GM18868 (cell line): ENCODE results near the gene LRBA.

Experiments
- ATAC-seq: cut with Tn5 transposase; IDR thresholded peaks from one replicate; pipeline ENCODE4 v1.9.1; 2021; ENCODE audit warnings: mild to moderate bottlenecking, moderate library complexity; ENCODE audit not compliant: unreplicated experiment

LRBA gene

DNA sequence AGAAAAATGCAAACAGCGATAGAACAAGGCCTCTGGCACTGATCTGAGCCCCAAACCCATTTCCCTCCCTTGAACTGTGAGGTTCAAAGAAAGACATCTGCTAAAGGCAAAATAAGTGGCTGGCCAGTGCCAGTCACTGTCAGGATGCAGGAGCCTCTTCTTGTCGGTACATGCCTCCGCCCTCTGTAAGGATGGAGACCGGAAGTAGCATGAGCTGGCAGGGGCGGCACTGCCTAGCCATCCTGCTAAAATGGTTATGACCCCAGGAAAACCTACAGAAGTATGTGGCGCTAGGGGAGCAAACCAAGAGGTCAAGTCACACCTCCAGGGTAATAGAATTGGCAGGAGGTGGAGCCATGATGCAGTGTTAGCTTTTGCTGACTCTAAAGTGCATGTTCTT, 756.5 kb downstream of the LRBA start:
- no peak for ATAC-seq

DNA sequence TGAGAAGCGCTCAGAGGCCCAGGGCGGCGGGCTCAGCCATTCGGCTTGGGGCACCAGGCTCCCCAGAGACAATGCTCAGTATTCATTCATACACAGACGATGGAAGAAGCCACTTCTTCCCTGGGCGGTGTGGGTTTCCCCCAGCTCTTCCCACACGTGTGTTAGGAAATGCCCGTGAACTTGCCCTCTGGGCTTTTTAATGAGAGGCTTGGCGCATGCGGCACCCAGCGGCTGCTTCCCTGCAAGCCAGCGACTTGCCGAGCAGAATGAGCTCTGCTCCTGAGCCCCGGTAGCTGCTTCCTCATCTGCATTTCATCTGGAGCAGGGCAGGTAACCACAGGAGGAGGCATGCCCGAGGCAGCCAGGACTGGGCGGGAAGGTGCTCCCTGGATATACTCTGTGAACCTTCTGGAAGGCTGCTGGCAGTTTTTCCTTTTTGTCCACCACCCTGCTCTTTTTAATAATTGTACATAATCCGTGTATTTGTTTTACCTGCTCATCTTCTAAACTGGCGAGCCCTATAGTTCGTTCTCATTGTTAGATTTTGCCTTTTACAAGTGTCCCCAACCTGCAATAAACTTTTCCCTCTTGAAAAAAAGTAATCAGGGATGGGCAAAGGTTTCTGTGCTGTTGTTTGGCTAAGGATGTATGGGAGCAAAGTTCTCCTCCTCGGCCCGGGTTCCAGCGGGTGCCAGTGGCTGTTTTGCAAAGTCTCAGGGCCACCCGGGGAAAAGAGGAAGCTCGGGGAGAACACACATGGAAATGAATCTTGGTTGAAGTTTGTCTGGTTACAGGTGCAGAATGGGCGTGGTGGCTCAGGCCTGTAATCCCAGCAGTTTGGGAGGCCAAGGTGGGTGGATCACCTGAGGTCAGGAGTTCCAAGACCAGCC, 758.0 kb downstream of the LRBA start:
- ATAC-seq, result no peak

DNA sequence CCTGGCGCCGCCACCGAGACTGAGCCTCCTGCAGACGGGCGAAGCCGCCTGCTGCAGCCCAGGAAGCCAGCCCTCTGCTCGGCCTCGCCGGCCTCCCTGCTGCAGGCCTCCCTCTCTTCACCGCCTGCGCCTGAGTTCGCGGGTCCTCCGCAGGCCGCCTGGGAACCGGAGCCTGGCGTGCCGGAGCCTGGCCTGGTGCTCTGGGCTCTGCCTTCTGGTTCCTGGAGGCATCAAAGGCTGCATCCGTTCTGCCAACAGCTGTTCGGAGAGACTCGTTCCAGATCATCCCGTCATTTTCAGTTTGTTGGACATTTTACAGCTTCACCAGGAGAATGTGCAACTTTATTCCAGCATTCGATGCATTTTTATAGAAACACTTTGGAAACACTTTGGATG, 758.9 kb downstream of the LRBA start:
- no peak for ATAC-seq

DNA sequence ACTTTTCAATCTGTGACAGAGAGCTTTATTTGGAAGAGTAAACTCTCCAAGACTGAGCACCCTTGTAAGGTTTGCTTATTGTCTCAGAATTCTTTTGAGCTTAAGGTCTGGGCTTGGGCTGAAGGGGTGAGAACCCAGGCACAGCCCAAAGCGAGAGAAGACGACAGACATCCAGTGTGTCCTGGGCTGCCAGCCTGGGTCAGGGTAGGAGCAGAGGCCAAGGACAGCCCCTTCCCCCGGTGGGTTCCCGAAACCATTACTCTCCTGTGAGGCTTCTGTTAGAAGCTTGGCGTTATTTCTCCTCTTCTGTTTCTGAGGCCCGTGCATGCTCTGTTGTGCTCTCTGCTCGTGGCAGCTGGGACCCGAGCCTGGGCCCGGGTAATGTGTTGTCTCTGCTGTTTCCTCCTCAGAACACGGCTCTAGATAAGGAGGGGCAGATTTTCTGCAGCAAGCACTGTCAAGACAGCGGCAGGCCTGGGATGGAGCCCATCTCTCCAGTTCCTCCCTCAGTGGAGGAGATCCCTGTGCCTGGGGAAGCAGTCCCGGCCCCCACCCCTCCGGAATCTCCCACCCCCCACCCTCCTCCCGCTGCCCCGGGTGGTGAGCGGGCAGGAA, 759.4 kb downstream of the LRBA start:
- no peak for ATAC-seq

DNA sequence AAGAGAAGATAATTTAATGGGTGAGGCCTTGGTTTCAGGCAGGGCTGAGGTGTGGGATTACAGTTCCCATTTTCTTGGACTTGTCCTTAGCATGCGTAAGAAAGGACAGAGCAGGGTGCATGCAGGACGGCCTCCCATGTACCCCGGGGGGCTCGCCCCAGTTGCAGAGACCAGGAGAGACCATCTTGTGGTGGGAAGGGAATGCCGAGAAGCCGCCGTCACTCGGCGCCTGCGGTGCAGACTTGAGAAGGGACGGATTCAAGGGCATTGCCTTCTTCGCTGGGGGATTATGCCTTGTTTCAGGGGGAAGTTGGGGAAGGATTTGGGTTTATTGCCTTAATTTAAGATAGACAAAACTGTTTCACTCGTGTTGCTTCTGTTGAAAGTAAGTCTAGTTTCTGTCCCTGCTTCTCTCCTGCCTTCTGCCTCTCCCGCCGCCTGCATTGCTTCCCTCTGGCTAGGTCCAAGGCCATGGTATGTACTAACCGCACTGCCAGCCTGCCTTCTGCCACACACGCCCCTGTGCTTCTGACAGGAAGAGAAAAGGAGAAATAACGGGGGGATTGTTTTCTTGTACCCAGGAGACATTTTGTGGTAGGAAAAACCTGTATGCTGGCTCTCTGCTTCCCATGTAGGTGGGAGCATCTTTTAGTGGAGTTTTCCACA, 761.0 kb downstream of the LRBA start:
- no peak for ATAC-seq

DNA sequence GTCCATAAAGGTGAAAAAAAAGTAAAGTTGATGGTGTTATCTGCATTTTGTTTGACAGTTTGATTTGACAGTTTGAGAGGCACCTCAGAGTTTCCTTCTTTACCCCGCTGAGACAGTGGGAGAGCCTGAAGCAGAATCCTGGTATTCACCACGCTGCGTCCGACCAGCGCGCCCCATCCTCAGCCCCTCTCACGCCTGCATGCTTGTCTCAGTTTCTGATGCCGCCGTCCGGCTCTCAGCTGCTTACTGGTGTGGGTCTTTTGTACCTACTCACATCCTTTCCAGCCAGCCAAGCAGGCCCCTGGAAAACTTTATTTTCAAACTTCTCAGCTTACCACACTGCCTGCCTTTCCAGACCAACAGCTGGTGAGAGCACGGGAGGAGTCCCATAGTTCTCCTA, 761.7 kb downstream of the LRBA start:
- ATAC-seq, result no peak

DNA sequence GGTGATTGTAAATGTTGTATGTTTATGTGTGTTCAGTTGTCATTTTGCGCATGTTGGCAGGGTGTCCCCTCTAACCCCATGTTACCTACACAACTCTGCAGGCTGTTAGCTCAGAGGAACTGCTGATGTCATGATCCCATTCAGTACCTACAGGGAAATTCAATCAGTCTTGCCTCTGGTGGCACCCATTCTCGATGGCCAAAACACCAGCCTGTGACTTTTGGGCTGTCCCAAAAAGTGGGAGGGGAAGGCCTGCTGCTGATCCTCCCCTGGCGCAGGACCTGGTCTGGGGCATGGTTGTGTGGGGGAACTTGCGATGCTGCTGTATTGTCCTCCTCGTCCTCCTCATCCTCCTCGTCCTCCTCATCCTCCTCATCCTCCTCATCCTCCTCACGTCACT, 762.3 kb downstream of the LRBA start:
- ATAC-seq, result no peak

DNA sequence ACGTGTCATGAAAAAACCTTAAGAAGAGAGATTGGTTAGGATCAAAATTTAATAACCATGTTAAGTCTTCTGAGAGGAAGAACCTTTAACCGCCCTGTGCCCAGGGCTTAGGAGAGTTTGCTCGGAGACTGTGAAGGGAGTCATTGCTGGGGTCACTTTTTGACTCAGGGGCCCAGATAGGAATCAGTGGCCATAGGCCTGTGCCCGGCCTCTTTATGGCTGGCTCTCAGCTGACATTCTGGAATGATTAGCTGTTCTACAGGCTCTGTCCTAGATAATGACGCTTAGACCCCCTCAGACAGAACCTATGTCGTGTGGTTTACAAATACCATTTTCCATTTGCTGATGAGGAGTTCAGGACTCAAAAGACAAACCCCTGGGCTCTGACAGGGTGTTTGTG, 762.8 kb downstream of the LRBA start:
- ATAC-seq, result no peak

DNA sequence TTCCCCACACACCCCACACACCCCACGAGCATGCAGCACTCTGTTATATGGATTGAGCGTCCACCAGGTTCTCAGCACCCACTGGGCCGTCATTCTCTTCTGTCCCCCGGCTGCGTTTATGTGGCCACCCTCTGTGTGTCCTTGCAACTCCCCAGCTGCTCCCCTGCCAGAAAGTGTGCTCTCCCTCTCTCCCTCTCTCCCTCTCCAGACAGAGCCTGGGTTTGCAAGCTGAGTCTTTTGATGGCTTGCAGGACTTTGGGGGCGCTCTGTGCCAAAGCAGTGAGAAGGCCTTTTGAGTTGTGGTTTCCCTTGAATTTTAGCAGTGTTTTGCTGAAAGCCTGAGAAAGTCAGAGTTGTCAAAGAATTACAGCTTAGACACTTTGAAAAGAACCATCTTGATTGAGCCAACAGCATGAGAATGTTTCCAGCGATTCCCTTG, 763.3 kb downstream of the LRBA start:
- no peak for ATAC-seq

DNA sequence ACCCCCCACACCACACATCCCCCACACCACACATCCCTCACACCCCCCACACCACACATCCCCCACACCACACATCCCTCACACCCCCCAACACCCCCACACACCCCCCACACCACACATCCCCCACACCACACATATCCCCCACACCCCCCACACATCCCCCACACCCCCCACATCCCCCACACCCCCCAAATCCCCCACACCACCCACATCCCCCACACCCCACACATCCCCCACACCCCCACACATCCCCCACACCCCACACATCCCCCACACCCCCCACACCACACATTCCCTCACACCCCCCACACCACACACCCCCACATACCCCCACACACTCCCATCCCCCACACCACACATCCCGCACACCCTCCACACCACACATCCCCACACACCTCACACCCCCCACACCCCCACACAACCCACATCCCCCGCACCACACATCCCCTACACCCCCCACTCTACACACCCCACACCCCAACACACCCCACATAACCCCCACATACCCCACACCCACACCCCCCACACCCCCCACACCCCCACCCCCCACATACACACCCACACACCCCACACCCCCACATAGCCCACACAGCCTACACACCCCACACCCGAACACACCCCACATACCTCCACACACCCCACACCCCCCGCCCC, 764.0 kb downstream of the LRBA start:
- no peak for ATAC-seq

DNA sequence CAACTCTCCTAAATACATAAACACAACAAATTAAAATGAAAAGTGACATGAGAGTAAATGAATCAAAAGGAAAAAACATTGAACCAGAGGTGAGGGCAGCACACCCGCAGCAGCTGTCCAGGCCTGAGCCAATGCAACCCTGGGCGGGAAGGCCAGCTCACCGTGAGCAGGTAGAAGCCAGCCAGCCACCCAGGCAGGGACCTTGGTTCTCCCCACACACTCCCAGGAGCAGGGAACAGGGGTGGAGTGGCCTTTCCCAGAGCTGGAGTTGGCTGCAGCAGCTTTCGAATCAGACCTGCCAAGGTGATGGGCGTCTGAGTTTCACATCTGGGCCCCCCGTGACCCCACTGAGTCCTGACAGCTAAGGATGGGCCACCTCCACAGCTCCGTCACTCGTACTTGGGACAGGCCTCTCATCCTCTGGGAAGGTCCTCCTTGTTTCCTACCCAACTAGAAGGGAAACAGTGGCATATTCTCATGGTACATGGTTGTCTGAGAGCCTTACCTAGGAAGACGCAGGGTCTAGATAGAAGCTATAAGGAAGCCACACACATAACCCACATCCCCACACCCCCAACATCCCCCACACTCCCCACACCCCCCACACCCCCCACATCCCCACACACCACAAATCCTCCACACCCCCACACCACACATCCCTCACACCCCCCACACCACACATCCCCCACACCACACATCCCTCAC, 764.6 kb downstream of the LRBA start:
- ATAC-seq, result no peak

DNA sequence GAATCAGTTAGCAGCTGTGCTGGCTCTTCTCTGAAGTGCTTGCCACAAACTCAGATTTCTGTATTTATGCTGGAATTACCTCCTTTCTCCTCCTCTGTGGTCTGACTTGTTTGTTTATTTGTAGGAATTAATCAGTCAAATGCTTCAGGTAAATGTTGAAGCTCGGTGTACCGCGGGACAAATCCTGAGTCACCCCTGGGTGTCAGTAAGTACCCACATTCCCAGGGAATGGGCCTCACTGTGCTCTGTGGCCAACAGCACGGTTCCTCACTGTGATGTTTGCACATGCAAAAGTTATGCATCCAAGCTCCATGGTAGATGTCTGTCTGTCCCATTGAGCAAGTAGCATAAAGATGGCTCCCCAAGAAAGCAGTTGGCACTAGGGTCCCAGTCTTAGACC, 766.9 kb downstream of the LRBA start:
- ATAC-seq, result no peak

DNA sequence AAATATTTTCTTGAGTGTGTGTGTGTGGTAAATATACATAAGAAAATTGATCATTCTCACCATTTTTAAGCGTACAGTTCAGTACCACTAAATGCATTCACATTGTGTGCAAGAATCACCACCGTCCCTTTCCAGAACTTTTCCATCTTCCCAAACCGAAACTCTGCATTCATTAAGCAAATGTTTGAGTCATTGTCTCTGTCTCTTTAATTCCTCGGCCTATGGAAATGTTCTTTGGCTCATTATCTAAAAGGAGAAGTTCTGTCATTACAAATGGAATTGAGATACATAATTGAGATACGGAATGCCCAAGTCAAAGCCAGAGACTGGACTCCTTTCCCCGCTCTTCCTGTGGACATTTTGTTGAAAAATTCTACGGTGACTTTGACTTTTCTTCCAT, 767.9 kb downstream of the LRBA start:
- no peak for ATAC-seq

DNA sequence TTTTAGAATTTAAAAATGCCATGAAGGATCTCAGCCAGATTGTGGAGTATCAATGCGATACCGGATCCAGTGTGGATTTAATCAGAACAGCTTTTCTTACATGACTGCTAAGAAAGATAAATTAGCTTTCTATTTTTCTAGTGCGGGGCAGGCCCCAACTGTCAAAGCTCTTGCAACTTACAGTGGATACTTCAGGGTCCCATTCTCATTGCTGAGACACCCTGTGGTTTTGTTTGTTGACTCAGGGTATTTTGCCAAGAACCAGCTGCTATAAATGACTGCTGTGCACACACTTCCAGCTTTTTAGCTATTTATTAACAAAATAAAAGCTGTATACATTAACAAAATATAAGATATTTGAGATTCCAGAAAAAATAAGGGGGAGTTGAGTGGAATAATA, 770.5 kb downstream of the LRBA start:
- no peak for ATAC-seq

DNA sequence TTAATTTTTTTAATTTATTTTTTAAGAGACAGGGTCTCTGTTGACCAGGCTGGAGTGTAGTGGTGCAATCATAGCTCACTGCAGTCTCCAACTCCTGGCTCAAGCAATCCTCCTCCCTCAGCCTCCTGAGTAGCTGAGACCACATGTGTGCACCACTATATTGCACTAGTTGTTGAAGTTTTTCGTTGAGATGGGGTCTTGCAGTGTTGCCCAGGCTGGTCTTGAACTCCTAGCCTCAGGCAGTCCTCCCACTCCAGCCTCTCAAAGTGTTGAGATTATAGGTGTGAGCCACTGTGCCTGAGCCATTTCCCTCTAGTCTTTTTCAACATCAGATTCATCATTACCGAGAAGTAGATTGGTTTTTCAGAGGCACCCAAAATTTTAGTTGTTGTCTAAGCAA, 771.2 kb downstream of the LRBA start:
- no peak for ATAC-seq

DNA sequence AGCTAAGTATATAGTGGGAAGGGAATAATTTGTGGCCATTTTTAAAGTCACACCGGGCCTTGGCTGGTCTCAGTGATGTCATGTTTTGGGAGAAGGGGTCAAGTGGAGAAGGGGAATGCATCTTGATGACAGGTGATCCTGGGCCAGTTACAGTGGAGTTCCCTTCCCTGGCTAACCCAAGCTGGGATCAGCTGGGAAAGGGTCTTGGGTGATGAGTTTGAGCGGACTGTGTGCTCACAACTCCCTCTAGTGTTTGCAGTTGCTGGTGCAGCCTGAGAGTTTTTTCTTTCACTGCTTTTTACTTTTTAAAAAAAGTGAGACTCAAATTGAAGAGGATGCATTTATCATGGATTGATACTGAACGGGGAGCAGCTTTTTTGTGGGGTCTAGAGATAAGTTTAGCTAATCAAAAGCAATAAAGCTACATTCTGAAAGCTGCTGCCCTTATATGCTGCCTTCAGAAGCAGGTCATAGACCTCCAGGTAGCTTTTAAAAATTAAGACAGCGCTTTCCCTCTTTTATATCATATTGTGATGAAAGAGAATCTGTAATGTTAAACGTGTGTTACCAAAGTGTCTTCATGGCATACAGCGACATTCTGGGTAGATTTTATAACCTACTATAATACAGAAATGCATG, 772.1 kb downstream of the LRBA start:
- ATAC-seq, result no peak

DNA sequence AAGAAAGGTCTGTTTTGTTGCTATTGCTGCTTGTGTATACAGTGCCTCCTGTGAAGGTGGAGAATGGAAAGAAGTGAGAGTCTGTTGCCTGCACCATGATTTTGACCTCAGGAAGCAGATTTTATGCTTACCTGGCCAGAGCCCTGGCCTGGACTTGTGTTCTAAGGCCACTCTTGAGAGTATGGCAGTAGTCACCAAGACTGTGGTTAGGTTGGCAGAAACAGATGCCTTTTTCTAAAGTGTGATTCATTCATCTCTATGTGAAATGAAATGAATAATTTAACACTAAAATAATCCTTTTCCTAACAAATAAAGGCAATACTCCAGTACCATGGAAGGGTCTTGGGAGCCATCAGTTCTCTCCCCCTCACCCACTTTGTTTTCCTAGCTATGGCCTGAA, 775.1 kb downstream of the LRBA start:
- ATAC-seq, result no peak

DNA sequence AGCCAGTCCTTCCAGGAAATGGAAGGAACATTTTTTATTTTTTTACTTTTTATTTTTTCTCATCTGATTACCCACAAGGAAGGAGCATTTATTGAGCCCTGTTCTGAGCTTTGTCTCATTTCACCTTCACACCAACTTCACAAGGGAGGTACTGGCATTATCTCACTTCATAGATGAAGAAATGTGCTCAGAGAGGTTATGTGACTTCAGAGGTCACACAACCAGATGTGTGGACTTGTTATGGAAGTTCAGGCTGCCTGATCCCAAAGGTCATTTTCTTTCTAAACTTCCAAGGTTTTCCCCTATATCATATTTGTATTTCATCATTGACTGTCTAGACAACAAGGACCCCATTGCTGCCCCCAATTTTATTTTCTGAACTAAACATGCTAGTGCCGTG, 776.5 kb downstream of the LRBA start:
- no peak for ATAC-seq

DNA sequence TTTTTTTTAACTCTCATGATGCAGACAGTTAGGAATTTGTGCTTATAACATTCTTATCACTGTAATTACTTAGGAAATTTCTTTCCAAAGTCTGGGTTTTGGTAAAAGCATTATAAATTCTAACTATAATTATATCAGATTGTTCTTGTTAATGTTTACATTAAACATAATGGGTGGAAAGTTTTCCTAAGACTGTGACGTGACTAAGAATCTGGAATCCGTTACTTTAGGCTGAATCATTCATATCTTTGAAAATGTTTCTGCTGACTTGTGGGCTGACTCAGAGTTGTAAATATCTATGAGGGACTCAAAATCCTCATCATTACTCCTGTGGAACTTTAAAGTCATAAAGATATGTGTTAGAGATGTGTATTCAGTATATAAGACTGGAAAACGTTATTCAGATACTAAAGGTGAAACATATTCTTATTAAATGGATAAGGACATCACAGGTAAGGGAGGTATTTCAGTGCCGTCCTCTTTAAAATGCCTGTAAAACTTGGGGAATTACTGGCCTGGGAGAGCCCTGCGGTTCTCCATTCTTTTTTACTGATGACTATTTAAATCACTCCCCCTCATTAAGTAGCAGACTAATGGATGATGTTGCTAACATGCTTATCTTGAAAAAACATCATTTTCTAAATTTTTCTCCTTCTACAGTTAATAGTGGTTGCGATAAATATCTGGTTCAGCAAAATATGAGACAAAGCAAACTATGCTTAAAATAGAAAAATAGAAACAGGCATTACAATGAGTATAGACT, 777.8 kb downstream of the LRBA start:
- no peak for ATAC-seq

DNA sequence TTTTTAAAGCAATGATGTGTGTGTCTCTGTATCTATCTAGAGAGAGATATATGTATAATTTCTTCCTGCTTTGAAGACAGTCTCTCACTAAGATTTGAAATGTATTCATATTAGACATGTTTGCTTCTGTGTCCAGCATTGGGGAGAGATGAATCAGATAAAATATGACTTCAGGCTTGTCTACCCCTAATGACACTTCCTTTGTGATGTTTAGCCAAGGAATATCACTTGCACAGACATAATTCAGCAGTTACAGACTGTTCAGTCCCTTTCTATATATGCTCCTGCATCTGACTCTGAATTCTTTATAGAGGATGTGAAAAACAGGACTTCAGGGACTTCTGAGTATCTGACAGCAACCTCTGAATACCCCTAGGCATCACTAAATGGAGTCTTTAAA, 778.5 kb downstream of the LRBA start:
- no peak for ATAC-seq
